ENCODE measurements around the gene RABEP2.
"Not testable (repeated sequence)": the region's sequence is repeated elsewhere in the genome, so short reads cannot be mapped to it uniquely, and the experiment has no call there.

Gene RABEP2

DNA sequence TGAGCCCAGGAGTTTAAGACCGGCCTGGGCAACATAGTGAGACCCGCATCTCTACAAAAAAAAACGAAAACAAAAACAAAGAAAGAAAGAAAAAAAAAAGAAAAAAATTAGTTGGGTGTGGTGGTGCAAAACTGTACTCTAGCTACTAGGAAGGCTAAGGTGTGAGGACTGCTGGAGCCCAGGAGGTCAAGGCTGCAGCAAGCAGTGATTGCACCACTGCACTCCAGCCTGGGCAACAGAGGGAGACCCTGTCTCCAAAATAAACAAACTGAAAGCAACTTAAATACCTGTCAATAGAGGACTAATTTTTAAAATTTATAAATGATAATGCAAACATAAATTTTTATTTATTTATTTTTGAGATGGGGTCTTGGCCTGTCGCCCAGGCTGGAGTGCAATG lies 29.4 kb downstream of the RABEP2 start:
- no peak overlapping the region for H3K23ac ChIP-seq (ENCODE audit: low read depth, low read length, poor library complexity)
- whole genome bisulfite sequencing, 2 donors (ENCODE audit: extremely low coverage in 2 of 2, insufficient read length in 2 of 2, insufficient replicate concordance in 1 of 2), result no CpG with 5 or more reads among the region's 4 CpGs
- no peaks in the 10 kb centered on the region for H3K27me3 ChIP-seq (ENCODE audit: control insufficient read depth in 3 of 3, insufficient read depth in 3 of 3, low read depth in 1 of 3, low read length in 3 of 3)
- no peak overlapping the region for H3K4ac ChIP-seq (ENCODE audit: low read length)
- no peak overlapping the region for H2BK15ac ChIP-seq (ENCODE audit: low read length)
- no peak overlapping the region for H3K4me3 ChIP-seq (ENCODE audit: low read length in 2 of 2)
- H3K18ac ChIP-seq (ENCODE audit: low read length), result no peak overlapping the region
- H2BK5ac ChIP-seq (ENCODE audit: low read length), result no peak overlapping the region
- DNase-seq (ENCODE audit: low spot score), result no peak
- H3K9me3 ChIP-seq (replicated peaks in 1 of 2; ENCODE audit: control insufficient read depth in 2 of 2, insufficient read depth in 1 of 2, low read depth in 1 of 2, low read length in 2 of 2), result no peaks in the 10 kb centered on the region
- no peak overlapping the region for H2AFZ ChIP-seq (ENCODE audit: low read length)
- no peak overlapping the region for H4K91ac ChIP-seq (ENCODE audit: low read depth, low read length, poor library complexity)
- H3K4me1 ChIP-seq (ENCODE audit: control insufficient read depth in 2 of 2, insufficient read depth in 1 of 2, low read depth in 1 of 2, low read length in 2 of 2), result no peaks in the 10 kb centered on the region
- peaks cover 5 to 14% of the 10 kb centered on the region in 2 donors for H3K36me3 ChIP-seq (replicated peaks in 1 of 2; ENCODE audit: control insufficient read depth in 2 of 2, insufficient read depth in 2 of 2, low read length in 2 of 2)
- H3K9ac ChIP-seq (ENCODE audit: low read depth, low read length, poor library complexity), result no peak overlapping the region
- H2BK12ac ChIP-seq (ENCODE audit: low read length), result no peak overlapping the region
- no peak overlapping the region for H3K4me2 ChIP-seq (ENCODE audit: insufficient read depth, low read length, poor library complexity, severe bottlenecking)
- H2AK5ac ChIP-seq (ENCODE audit: low read depth, low read length), result no peak overlapping the region
- no peaks in the 10 kb centered on the region for H3K79me1 ChIP-seq (ENCODE audit: low read depth, low read length)
- H4K8ac ChIP-seq (ENCODE audit: low read depth, low read length), result no peak overlapping the region
- H2BK120ac ChIP-seq (ENCODE audit: low read depth, low read length), result no peak overlapping the region
- no peak overlapping the region for H3K27ac ChIP-seq (replicated peaks; ENCODE audit: low read length)
- H3K14ac ChIP-seq (ENCODE audit: low read length), result no peak overlapping the region

DNA sequence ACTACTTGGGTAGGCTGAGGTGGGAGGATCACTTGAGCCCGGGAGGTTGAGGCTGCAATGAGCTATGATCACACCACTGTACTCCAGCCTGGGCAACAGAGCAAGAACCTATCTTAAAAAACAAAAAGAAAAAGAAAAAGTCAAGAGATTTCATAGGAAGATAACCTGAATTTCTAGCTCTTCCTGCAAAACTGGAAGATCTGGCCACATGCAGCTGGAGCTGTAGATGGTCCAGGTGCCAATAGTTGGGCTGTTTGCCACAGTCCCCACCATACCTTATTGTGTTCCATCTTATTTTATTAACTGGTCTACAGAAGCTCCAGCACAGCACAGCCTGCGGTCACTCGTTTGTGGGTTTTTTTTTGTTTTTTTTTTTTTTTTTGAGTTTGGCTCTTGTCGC lies 31.7 kb downstream of the RABEP2 start:
- no peak overlapping the region for H4K91ac ChIP-seq (ENCODE audit: low read depth, low read length, poor library complexity)
- H2BK12ac ChIP-seq (ENCODE audit: low read length), result no peak overlapping the region
- H3K4ac ChIP-seq (ENCODE audit: low read length), result no peak overlapping the region
- DNase-seq (ENCODE audit: low spot score), result no peak
- H4K8ac ChIP-seq (ENCODE audit: low read depth, low read length), result no peak overlapping the region
- H2AK5ac ChIP-seq (ENCODE audit: low read depth, low read length), result no peak overlapping the region
- no peak overlapping the region for H3K23ac ChIP-seq (ENCODE audit: low read depth, low read length, poor library complexity)
- H2BK5ac ChIP-seq (ENCODE audit: low read length), result no peak overlapping the region
- H3K36me3 ChIP-seq (replicated peaks in 1 of 2; ENCODE audit: control insufficient read depth in 2 of 2, insufficient read depth in 2 of 2, low read length in 2 of 2), result peaks cover 4 to 10% of the 10 kb centered on the region in 2 donors
- no peak overlapping the region for H3K18ac ChIP-seq (ENCODE audit: low read length)
- H3K27me3 ChIP-seq (ENCODE audit: control insufficient read depth in 3 of 3, insufficient read depth in 3 of 3, low read depth in 1 of 3, low read length in 3 of 3), result no peaks in the 10 kb centered on the region
- no peak overlapping the region for H2BK15ac ChIP-seq (ENCODE audit: low read length)
- no peaks in the 10 kb centered on the region for H3K9me3 ChIP-seq (replicated peaks in 1 of 2; ENCODE audit: control insufficient read depth in 2 of 2, insufficient read depth in 1 of 2, low read depth in 1 of 2, low read length in 2 of 2)
- no peaks in the 10 kb centered on the region for H3K4me1 ChIP-seq (ENCODE audit: control insufficient read depth in 2 of 2, insufficient read depth in 1 of 2, low read depth in 1 of 2, low read length in 2 of 2)
- no peak overlapping the region for H3K27ac ChIP-seq (replicated peaks; ENCODE audit: low read length)
- WGBS, 2 donors (ENCODE audit: extremely low coverage in 2 of 2, insufficient read length in 2 of 2, insufficient replicate concordance in 1 of 2), result no CpG with 5 or more reads among the region's 4 CpGs
- H3K79me1 ChIP-seq (ENCODE audit: low read depth, low read length), result no peaks in the 10 kb centered on the region
- no peak overlapping the region for H3K4me3 ChIP-seq (ENCODE audit: low read length in 2 of 2)
- no peak overlapping the region for H2BK120ac ChIP-seq (ENCODE audit: low read depth, low read length)
- no peak overlapping the region for H2AFZ ChIP-seq (ENCODE audit: low read length)
- no peak overlapping the region for H3K9ac ChIP-seq (ENCODE audit: low read depth, low read length, poor library complexity)
- no peak overlapping the region for H3K4me2 ChIP-seq (ENCODE audit: insufficient read depth, low read length, poor library complexity, severe bottlenecking)
- no peak overlapping the region for H3K14ac ChIP-seq (ENCODE audit: low read length)

DNA sequence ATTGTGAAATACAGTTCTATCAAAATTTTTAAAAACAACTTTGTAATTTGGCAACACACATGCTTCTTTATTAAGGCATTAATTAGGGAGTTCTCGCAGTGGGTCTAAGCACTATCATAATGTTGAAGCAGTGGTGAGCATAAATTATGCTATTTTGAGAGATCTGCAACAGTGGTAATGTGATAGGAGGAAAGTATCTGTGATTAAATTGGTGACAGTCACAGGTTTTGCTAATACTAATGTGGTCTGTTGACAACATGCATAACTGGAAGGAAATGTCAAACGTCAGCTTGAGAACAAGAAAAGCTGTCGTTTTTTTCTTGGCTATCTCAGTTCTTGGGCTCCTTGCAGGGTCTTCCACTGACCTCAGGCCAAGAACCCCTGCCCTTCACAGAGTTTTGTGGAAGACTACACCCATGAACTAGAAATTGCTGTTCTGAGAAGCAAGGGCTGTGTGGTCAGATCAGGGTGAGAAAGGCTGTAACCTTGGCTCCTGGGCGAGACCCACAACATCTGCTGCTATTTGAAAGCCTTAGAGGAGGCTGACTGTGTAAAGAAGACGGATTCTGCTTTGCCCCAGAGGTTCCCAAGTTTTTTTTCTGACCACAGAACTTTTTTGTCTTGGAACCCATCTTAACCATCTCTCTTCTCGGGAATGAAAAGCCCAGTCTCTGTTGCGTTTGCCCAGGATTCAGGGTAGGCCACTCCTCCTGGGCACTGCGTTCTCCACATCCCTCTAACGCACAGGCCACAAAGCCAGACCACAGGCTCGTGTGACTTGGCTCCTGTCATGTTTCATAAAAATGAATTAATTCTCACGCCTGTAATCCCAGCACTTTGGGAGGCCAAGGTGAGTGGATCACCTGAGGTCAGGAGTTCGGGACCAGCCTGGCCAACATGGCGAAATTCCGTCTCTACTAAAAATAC lies 32.8 kb downstream of the RABEP2 start:
- H2BK12ac ChIP-seq (ENCODE audit: low read length), result no peak overlapping the region
- no peaks in the 10 kb centered on the region for H3K4me1 ChIP-seq (ENCODE audit: control insufficient read depth in 2 of 2, insufficient read depth in 1 of 2, low read depth in 1 of 2, low read length in 2 of 2)
- H3K79me1 ChIP-seq (ENCODE audit: low read depth, low read length), result no peaks in the 10 kb centered on the region
- no peaks in the 10 kb centered on the region for H3K9me3 ChIP-seq (replicated peaks in 1 of 2; ENCODE audit: control insufficient read depth in 2 of 2, insufficient read depth in 1 of 2, low read depth in 1 of 2, low read length in 2 of 2)
- H3K14ac ChIP-seq (ENCODE audit: low read length), result no peak overlapping the region
- peaks cover 0 to 7% of the 10 kb centered on the region in 2 donors for H3K36me3 ChIP-seq (replicated peaks in 1 of 2; ENCODE audit: control insufficient read depth in 2 of 2, insufficient read depth in 2 of 2, low read length in 2 of 2)
- no peak overlapping the region for H3K9ac ChIP-seq (ENCODE audit: low read depth, low read length, poor library complexity)
- no CpG with 5 or more reads among the region's 14 CpGs for WGBS, 2 donors (ENCODE audit: extremely low coverage in 2 of 2, insufficient read length in 2 of 2, insufficient replicate concordance in 1 of 2)
- no peak overlapping the region for H4K8ac ChIP-seq (ENCODE audit: low read depth, low read length)
- H3K4me2 ChIP-seq (ENCODE audit: insufficient read depth, low read length, poor library complexity, severe bottlenecking), result no peak overlapping the region
- no peak overlapping the region for H3K23ac ChIP-seq (ENCODE audit: low read depth, low read length, poor library complexity)
- no peak for DNase-seq (ENCODE audit: low spot score)
- no peak overlapping the region for H2BK15ac ChIP-seq (ENCODE audit: low read length)
- H3K4me3 ChIP-seq (ENCODE audit: low read length in 2 of 2), result no peak overlapping the region
- H3K27ac ChIP-seq (replicated peaks; ENCODE audit: low read length), result no peak overlapping the region
- no peak overlapping the region for H3K4ac ChIP-seq (ENCODE audit: low read length)
- no peak overlapping the region for H2AK5ac ChIP-seq (ENCODE audit: low read depth, low read length)
- H2AFZ ChIP-seq (ENCODE audit: low read length), result no peak overlapping the region
- no peak overlapping the region for H2BK120ac ChIP-seq (ENCODE audit: low read depth, low read length)
- H4K91ac ChIP-seq (ENCODE audit: low read depth, low read length, poor library complexity), result no peak overlapping the region
- H3K27me3 ChIP-seq (ENCODE audit: control insufficient read depth in 3 of 3, insufficient read depth in 3 of 3, low read depth in 1 of 3, low read length in 3 of 3), result no peaks in the 10 kb centered on the region
- H2BK5ac ChIP-seq (ENCODE audit: low read length), result no peak overlapping the region
- no peak overlapping the region for H3K18ac ChIP-seq (ENCODE audit: low read length)

DNA sequence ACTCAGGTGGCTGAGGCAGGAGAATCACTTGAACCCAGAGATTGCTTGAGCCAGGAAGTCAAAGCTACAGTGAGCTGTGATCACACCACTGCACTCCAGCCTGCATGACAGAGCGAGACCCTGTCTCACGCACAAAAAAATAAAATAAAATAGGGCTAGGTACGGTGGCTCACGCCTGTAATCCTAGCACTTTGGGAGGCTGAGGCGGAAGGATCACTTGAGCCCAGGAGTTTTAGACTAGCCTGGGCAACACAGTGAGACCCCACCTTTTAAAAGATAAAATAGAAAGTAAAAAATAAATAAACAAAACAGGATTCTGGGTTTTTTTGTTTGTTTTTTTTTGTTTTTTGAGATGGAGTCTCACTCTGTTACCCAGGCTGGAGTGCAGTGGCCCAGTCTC lies 34.7 kb downstream of the RABEP2 start:
- not testable (repeated sequence) for H3K27me3 ChIP-seq (ENCODE audit: control insufficient read depth in 3 of 3, insufficient read depth in 3 of 3, low read depth in 1 of 3, low read length in 3 of 3)
- no CpG with 5 or more reads among the region's 5 CpGs for WGBS, 2 donors (ENCODE audit: extremely low coverage in 2 of 2, insufficient read length in 2 of 2, insufficient replicate concordance in 1 of 2)

More for the DNA sequence above, 34.7 kb downstream of the RABEP2 start:
- not testable (repeated sequence) for H3K23ac ChIP-seq (ENCODE audit: low read depth, low read length, poor library complexity); H3K9me3 ChIP-seq (replicated peaks in 1 of 2; ENCODE audit: control insufficient read depth in 2 of 2, insufficient read depth in 1 of 2, low read depth in 1 of 2, low read length in 2 of 2); H3K4me1 ChIP-seq (ENCODE audit: control insufficient read depth in 2 of 2, insufficient read depth in 1 of 2, low read depth in 1 of 2, low read length in 2 of 2); H3K27ac ChIP-seq (replicated peaks; ENCODE audit: low read length); H2BK120ac ChIP-seq (ENCODE audit: low read depth, low read length); H3K14ac ChIP-seq (ENCODE audit: low read length); H4K8ac ChIP-seq (ENCODE audit: low read depth, low read length); H2BK15ac ChIP-seq (ENCODE audit: low read length); H3K9ac ChIP-seq (ENCODE audit: low read depth, low read length, poor library complexity); H3K79me1 ChIP-seq (ENCODE audit: low read depth, low read length); H2BK5ac ChIP-seq (ENCODE audit: low read length); H3K4me2 ChIP-seq (ENCODE audit: insufficient read depth, low read length, poor library complexity, severe bottlenecking); H3K4ac ChIP-seq (ENCODE audit: low read length); H3K4me3 ChIP-seq (ENCODE audit: low read length in 2 of 2); H2AK5ac ChIP-seq (ENCODE audit: low read depth, low read length); DNase-seq (ENCODE audit: low spot score); H3K18ac ChIP-seq (ENCODE audit: low read length); H2AFZ ChIP-seq (ENCODE audit: low read length); H4K91ac ChIP-seq (ENCODE audit: low read depth, low read length, poor library complexity); H2BK12ac ChIP-seq (ENCODE audit: low read length)
- peaks cover 0 to 12% of the 10 kb centered on the region in 2 donors for H3K36me3 ChIP-seq (replicated peaks in 1 of 2; ENCODE audit: control insufficient read depth in 2 of 2, insufficient read depth in 2 of 2, low read length in 2 of 2)
